LNCAP (cell line): ENCODE measurements around the gene EFHD1.

Experiments used
- TF ChIP-seq, protein P1 (sequence below): fragments of 450-650 bp; IDR thresholded peaks from 2 replicates; pipeline ENCODE4 v1.5.1; 2017; ENCODE audit warnings: mild to moderate bottlenecking

The EFHD1 gene

DNA sequence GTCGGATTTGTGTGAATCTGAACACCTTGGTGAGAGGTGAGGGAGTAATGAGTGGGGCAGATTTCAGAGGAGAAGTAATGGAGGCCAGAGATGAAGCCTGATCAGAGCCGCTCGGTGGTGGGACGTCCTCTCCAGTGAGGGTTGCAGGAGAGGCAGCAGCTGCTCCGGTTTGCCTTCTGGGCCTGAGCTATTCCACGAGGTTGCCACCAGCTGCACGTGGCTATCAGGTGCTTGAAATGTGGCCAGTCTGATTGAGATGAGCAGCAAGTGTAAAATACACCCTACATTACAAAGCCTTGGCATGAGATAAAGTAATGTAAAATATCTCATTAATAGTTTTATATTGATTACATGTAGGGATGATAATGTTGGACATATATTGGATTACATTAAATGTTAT lies 10.8 kb upstream of the EFHD1 start:
- TF ChIP-seq, protein P1, sequence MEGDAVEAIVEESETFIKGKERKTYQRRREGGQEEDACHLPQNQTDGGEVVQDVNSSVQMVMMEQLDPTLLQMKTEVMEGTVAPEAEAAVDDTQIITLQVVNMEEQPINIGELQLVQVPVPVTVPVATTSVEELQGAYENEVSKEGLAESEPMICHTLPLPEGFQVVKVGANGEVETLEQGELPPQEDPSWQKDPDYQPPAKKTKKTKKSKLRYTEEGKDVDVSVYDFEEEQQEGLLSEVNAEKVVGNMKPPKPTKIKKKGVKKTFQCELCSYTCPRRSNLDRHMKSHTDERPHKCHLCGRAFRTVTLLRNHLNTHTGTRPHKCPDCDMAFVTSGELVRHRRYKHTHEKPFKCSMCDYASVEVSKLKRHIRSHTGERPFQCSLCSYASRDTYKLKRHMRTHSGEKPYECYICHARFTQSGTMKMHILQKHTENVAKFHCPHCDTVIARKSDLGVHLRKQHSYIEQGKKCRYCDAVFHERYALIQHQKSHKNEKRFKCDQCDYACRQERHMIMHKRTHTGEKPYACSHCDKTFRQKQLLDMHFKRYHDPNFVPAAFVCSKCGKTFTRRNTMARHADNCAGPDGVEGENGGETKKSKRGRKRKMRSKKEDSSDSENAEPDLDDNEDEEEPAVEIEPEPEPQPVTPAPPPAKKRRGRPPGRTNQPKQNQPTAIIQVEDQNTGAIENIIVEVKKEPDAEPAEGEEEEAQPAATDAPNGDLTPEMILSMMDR = no peak

DNA sequence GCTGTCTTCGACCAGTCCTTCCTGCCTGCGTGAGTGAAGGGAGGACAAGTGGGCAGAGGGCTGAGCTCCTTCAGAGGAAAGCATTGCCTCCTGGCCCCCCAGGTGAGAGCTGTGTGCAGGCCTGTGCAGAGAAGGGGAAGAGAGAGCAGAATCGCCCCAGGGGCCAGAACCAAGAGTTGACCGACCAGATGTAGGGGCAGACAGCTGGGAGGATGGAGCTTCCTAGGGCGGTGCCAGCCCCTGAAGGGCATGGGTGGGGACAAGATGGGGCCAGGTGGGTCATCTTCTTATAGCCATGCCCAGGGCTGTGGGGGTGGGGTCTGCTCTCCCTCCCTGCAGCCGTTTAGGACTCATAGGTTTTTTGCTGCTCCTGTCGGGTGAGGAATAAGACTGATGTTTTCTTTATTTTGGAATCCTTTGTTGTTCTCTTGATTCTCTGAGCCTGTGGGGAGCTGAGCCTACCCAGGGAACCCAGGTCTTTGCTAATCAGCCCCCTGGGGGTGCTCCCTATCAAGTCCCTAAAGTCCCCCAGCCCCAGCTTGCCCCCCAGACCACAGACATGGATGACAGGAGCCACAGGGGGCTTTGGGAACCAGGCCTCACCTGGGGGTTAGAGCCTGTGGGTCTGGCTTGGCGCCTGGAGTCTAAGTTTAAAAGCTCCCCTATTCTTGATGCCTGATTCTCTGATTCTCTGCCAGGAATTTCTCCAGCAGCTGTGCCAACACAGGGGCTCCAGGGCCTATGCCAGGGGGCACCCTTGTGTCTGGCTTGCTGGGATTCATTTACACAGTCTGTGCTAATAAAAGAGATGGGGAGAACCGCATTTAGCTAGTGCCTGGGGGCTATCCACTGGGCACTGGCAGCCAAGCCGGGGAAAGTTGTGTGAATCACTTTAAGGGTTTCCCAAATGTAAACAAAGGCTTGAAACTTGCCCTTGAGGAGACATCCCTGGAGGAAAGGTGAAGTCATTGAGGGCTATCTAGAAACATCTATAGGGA lies 9.3 kb upstream of the EFHD1 start:
- TF ChIP-seq, protein P1 = no peak

DNA sequence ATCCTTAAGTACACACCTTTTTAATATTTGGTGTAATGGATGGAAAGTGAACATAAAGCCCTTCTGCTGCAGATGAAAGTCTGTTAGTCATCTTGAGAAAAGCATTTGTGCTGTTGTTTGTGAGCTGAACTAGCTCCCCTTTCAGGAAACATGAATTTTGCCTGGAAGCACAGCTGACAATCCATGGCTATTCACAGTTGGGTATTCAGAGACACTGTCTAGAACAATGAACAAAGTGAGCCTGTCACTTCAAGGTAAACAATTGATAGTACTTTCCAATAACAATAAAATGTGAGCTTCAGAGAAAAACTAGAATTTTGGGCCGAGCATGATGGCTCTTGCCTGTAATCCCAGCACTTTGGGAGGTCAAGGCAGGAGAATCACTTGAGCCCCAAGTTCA lies 6.8 kb upstream of the EFHD1 start:
- TF ChIP-seq, protein P1 = no peak

DNA sequence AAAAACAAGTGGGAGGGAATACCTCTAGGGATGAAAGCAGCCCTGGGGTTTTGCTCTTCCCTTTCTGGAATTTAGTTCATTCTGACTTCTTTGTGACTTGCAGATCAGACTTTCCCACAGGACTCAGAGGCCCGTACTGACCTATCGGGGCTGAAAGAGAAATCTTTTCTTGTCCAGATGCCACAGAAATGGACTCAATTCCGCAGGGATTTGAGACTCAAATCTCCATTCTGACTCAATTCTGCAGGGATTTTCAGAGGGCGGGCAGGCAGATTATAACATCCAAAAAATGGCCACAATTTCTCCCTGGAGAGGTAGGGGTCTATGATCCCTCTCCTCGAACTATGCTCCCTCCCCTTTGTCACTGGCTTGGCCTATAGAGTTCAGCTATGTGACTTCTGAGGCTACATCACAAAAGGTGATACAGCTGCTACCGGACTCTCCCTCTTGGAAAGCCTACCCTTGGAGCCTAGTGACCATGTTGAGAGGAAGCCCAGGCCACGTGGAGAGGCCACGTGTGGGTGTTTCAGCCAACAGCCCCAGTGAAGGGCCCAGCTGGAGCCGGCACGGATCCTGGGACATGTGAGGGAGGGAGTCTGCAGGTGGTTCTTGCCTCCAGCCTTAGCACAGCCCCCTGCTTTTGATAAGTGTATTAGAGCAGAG lies 4.8 kb upstream of the EFHD1 start:
- TF ChIP-seq, protein P1 = no peak

DNA sequence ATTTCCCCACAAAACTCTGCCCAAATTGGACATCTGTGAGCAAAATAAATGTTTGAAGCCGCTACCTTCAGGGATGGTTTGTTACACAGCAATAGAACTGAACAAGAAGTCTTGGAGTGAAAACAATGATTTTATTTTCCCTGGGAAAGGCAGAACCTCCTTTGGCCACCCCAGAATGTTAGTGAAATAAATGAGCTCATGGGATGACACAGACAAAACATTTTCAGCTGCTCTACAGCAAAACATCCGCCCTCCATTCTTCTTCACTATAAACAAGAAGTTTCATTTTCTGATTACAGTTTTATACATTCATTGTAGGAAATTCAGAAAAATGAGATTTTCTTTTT lies 4.3 kb upstream of the EFHD1 start:
- TF ChIP-seq, protein P1 = no peak

DNA sequence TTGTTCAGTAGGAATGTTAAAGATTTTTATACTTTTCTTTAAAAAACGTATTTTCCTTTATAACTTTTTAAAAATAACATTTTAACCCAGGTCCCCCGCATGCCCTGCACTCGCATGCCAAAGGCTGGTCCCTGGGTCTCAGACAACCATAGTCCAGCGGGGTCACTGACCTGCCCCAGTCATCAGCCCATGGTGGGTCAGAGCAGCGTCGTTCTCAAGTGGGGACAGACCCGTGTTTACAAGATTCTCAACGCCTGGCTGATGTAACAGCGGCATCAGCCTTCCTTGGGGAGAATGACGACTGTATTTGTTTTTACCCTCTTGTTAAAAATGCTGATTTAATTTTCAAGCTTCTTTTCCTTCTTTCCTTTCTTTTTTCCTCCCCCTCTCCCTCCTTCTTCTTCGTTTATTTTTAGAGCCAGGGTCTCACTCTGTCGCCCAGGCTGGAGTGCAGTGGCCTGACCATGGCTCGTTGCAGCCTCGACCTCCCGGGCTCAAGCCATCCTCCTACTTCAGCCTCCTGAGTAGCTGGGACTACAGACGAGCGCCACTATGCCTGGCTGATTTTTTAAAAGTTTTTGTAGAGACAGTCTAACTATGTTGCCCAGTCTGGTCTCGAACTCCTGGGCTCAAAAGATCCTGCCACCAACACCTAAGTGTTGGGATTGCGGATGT lies 1.0 kb upstream of the EFHD1 start:
- TF ChIP-seq, protein P1 = no peak

DNA sequence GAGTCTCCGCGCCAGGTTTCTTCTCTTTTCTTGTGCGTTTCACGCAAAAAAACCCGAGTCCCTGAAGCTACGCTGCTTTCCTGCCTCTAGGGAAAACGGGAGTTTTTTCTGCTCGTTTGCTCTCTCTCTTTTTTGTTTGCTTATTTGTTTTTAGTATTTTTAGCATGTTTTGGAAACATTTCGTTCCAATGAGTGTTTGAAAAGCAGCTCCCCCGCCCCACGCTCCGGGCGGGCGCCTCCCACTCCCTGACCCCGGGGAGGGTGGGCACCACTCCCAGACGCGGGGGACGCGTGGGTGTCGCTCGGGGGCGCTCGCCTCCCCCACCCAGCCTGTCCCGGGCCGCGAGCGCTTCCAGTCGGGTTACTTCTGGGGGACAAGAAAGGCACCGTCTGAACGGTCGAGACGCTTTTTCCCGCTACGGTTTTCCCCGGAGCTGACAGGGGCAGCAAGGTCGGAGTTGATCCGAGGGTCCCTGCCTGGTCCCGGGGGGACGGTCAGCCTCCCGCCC lies 446 bp upstream of the EFHD1 start:
- TF ChIP-seq, protein P1 = peak; percentile 15; the same call in 1 of the 2 replicates
